ENCODE measurements around the gene SSBP4.

The SSBP4 gene

DNA sequence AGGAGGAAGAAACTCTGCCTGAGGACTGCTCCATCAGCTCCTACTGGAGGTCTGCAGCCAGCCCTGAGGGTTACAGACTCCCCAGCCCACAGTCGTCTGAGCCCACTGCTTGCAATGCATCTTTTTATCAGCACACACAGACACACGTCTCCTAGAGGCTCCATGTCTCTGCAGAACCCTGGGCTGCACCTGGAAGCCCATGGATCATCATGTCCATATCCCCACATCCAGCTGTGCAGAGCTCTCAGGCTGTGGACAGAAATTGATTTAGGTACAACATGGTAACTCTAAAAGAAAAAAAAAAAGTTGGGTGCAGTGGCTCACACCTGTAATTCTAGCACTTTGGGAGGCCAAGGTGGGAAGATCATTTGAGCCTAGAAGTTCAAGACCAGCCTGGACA lies 51.6 kb downstream of the SSBP4 start:
- intact Hi-C loops (cut with DNase I): loop anchor here (10.0 kb wide), 1 partner anchor 114 kb away; the partner anchor contains the start of gene REX1BD
- DNase-seq: no peak

DNA sequence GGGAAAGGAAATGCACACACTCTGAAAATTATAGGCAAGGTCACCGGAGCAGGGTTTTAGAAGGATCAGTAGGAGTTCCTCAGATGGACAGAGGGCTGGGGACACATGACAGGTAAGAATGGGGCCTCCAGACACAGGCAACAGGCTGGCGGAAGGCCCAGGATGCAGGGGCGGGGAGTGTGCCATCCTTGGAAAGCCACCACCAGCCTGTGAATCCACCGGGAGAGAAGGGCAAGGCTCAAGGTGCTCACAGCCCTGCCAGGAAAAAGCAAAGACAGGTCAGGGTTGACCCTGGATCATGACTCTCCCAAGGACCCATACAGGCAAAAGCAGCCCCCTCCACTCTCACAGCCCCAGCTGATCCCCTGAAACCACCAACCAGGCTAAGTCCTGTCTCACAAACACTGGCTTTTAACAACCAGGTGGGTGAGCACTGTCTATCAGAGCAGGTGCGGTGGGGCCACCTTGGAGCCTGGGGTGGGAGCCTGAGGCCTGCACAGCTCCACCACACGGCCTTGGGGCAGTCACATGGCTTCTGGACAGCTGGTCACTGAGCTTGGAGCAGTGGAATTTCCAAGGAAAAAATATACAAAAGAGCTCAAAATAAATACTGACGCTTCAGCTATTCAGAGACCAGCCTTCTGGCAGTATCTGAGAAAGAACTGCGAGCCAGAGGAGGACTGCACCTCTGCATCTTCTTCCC lies 54.0 kb downstream of the SSBP4 start:
- intact Hi-C loops (cut with DNase I): loop anchor here (10.0 kb wide), 1 partner anchor 112 kb away; the partner anchor contains the start of gene REX1BD

DNA sequence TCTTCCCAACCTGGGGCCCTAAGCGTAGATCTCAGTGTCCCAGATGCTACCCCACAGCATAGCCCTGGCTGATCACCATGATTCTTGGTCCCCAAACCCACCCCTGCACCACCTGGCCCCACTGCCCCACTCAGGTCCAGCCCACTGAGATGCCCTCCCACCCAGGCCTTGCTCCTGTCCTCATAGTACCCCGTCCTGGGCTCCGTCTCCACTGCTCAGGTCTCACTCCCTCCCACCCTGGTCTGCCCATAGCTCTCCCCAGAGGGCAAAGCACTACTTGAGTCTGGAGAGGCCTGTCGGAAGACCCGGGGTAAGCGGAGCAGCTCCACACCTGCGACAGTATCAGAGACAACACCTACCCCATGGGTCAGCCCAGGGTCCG lies 54.5 kb downstream of the SSBP4 start:
- DNase-seq: no peak
- intact Hi-C loops (cut with DNase I): loop anchor here (10.0 kb wide), 1 partner anchor 111 kb away; the partner anchor contains the start of gene REX1BD

More for the DNA sequence above, 54.0 kb downstream of the SSBP4 start:
- DNase-seq: no peak

DNA sequence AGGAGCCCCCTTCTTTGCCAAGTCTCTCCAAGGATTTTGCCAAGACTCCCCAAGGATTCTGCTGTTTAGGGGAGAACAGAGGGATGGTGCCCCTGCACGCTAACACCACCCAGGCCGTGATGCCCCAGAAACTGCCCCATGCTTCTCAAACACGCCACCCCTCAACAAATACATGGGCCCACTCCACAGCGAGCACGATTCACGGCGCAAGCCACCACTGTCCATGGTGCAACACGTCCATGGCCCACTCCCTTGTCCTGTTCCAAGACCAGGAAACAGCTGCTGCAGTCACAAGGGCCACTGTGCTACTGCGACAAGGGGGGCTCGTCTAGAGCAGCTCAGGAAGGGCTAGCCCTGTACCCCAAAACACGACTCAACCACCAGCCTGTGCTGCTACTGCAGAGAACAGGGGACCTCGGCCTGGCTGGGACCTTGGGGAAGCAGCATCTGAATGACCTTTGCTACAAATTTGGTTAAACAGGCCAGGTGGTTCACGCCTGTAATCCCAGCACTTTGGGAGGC lies 55.2 kb downstream of the SSBP4 start:
- DNase-seq: no peak

DNA sequence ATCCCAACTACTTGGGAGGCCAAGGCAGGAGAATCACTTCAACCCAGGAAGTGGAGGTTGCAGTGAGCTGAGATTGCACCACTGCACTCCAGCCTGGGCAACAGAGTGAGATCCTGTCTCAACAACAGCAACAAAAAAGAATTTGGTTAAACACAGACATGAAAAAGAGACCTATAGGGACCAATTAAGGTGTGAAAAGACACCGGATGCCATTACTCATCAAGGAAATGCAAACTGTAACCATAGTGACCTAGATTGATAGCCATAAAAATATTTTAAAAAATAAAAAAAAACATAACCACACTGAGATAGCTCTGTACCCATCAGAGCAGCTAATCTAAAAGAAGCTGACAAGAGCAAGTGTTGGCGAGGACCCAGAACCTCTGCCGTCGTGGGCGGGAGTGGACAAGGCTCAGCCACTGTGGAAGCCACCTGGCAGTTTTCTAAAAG lies 55.8 kb downstream of the SSBP4 start:
- intact Hi-C loops (cut with DNase I): loop anchor here (10.0 kb wide), 1 partner anchor 110 kb away; the partner anchor contains the start of gene REX1BD
- DNase-seq: no peak

More for the DNA sequence above, 55.2 kb downstream of the SSBP4 start:
- intact Hi-C loops (cut with DNase I): loop anchor here (10.0 kb wide), 1 partner anchor 110 kb away; the partner anchor contains the start of gene REX1BD

DNA sequence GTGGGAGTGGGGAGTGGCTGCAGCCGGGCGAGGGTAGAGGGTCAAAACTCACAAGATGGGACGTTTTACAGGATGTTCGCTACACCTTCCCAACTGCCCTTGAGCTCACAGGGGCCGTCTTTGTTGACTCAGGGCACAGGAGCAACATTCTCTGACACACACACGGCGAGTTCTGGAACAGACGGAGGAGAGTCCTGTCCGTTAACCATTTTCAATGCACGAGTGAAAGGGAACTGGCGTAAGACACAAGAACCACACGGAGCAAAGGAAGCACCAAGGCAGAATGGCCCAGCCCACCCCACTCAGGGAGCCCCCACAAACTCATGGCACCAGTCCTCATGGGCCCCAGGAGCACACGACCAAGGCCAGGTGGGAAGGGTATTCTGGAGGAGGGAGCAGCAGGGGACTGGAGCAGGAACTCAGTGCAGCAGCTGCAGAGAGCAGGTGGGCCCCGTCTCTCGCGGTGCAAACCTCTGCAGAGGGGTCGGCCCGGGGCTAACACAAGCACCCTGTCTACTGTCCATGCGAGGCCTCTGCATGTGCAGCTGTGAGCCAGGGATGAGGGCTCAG lies 56.6 kb downstream of the SSBP4 start:
- intact Hi-C loops (cut with DNase I): loop anchor here (10.0 kb wide), 1 partner anchor 109 kb away; the partner anchor contains the start of gene REX1BD
- DNase-seq: no peak

DNA sequence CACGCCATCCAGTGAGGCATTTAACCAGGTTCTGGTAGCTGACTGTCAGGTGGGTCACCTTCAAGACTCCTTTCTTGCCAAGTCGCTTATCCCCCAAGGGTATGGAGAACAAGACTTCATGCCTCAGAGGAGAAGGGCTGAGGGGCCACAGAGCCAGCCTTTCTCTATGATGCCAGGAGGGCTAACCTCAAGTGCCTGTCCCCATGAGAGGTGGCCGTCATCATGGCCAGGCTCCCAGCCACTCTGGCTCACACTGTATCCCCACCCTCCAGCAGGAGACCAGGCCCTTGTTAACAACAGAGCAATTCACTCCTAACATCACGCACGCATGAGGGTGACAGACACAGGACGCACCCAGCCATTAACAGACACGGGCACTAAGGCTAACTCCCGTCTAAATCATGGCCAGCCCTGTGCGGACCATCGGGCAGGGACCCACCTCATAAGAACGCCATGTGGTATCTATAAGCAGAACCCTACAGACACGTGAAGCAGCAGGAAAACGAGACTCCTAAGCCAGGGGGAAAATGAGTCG lies 57.4 kb downstream of the SSBP4 start:
- DNase-seq: no peak
- intact Hi-C loops (cut with DNase I): loop anchor here (10.0 kb wide), 1 partner anchor 108 kb away; the partner anchor contains the start of gene REX1BD

DNA sequence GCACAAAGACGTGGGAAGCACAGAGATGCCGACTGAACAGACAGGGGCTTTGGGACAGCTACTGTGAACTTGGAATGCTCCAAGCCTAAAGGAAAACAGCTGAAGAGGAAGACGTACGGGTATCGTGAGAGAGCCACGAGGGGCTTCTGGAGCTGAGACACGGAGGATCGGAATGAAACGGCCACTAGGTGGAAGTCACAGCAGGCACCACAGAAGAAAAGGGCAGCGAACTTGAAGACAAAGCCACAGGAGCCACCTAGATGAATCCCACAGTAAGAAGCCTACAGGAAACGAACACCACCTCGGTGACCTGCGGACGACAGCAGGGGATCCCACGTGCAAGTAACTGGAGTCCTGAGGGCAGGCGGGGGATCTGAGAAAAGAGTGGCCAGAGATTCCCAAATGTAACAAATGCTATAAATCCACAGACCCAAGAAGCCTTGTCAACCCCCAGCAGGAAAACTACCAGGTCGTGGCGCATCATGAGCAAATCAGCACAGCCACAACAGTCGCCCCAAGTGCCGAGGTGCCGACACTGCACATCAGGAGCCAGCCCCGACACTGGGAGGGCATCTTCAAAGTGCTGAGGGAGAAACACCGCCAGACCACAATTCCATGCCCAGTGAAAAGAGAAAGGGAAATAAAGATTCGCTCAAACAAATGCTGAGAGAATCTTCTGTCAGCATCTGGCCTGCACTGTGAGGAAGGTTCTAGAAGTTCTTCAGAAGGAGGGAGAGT lies 58.0 kb downstream of the SSBP4 start:
- intact Hi-C loops (cut with DNase I): loop anchor here (10.0 kb wide), 1 partner anchor 108 kb away; the partner anchor contains the start of gene REX1BD
- no peak for DNase-seq

DNA sequence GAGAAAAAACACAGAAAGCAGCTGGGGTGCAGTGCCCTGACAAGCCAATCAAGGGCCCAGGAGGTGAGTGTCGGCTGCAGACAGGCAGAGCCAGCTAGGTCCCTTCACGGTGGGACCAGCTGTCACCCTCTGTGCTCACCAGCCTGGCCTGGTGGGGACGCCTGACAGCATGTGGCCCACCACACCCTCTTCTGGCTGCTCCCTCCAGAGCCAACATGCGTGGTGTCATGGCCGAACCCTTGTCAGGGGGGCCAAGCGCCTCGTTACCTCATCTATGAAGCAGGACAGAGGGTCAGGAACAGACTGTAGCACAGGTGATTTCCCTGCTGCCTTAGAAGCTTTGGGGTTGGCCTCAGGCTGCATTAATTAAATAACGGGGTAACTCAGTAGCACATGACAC lies 58.8 kb downstream of the SSBP4 start:
- intact Hi-C loops (cut with DNase I): loop anchor here (10.0 kb wide), 1 partner anchor 107 kb away; the partner anchor contains the start of gene REX1BD
- DNase-seq: no peak

DNA sequence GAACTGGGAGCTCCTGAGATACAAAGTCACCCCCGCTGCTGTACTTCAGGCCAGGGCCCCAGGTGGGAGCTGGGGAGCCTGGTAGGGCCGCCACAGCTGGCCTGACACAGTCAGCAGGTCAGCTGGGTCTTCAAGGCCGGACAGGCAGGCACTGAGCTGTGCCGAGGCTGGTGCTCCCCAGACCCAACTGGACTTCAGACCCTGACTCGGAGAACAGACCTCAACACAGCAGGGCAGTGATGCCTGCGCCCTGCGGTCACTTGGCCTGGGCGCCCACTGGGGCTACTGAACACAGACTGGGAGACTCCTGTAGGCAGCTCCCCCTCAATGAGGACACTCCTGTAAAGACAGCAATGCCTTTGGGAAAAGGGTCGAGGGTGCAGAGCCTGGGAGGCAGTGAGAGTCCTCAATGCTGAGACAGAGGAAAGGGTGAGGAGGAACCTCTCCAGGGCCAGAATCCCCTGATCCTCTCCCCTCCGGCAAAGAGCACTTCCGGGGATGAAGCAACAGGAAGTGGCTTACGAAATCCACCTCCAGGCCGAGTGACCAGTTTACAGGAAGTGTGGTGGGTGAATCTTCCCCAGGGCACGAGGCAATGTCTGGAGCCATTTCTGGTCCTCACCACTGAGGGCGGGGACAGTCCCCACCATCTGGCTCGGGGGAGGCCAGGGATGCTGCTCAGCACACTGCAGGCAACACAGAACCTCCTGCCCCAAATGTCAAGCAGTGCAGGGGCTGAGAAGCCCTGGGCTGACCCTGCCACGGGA lies 59.5 kb downstream of the SSBP4 start:
- intact Hi-C loops (cut with DNase I): loop anchor here (10.0 kb wide), 1 partner anchor 106 kb away; the partner anchor contains the start of gene REX1BD
- DNase-seq: peak in 32 of 42 donors; percentile 24 to 73 (median 49)

DNA sequence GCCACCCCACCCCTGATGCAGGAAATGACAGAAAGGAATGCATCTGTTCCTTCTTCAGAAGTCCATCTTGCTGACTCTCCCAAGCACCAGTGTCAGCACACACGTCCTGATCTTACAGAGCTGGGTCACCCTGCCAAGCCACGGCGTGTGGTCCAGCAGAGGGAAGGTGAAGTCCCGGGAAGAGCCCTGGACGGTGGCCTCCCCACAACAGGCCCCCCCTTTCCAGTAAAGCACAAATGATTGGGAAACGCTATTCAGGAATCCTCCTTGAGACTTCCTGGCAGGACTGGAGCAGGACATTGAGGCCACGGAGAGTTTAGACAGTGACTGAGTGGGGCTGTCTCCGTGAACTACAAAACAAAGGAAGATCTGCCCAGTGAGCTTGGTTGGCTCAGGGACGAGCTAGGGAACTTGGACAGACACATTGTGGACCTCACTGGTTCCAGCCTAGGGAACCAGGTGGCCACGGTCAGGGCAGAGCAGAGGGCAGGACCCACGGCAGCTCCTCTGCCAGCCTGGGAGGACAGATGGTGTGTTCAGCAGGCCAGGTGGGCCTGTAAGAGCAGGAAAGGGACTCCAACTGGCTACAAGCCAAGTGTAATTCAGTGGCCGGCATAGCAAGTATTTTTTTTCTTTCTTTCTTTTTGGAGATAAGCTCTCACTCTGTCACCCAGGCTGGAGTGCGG lies 61.0 kb downstream of the SSBP4 start:
- intact Hi-C loops (cut with DNase I): no loop called here
- peak in 6 of 42 donors; percentile 33 to 57 (median 42) for DNase-seq

DNA sequence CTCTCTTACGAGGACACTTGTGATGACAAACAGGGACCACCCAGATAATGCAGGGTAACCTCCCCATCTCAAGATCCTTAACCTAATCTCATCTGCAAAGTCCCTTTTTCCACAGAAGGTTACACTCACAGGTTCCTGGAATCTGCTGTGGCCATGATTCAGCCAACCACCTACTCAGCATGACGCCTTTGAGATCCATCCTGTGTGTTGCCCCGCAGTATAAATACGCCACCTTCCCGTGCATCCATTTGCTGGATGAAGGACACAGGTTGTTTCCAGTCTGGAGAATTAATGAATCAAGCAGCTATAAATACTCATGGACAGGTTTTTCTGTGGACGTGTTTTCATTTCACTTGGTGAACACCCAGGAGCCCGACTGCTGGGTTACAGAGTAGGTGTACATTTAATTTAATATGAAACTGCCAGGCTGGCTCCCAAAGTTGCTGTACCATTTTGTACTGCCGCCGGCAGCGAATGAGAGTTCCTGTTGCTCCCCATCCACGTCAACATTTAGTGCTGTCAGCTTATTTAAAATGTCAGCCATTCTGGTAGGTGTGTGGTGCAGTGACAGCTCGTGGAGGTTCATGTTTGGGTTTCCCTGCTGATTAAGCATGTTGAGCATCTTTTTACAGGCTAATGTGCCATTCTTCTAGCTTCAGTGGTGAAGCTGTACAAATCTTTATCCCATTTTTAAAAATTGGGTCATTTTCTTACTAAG lies 62.5 kb downstream of the SSBP4 start:
- intact Hi-C loops (cut with DNase I): no loop called here
- no peak for DNase-seq

DNA sequence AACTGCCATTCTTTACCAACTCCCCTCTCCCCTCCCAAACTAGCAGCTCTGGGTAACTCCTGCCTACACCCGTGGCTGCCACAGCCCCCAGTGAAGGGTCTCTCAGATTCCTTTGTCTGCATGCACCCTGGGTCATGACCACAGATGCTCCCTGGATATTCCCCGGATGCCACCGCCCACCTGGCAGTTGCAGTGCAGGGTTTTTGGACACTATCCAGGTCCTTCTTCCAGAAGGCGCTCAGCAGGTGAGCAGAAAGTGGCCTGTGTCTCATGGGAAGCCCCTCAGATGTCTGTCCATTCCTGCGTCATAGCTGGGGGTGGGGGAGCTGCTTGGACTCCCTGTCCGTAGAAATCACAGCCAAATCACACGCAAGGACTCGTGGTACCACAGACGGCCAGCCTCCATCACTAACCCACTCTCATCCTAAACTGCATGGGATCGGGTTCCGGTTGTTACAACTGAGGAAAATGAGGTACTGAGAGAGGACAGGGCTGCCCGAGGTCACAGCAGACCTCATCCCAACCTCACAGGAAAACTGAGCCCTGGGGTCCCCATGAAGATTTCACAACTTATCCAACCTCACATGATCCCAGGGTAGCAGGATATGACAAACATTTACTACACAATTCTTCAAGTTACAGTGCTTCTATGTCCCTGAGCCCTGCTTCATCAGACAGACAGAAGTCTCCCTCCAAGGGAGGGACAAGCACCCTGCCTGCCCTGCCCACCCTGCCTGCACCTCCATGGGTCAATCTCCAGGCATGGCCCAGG lies 64.1 kb downstream of the SSBP4 start:
- intact Hi-C loops (cut with DNase I): no loop called here
- no peak for DNase-seq

Data from head of caudate nucleus (tissue), 42 donors.